HepG2 (cell line): ENCODE measurements around the gene CCDC142. TPM values are rescaled to one million over a fixed set of nuclear protein-coding genes. Genes with fewer than 3 reads are reported as not detected.

Experiments used
- MIER3 ChIP-seq: IDR thresholded peaks from 2 replicates; pipeline ENCODE4 v1.6.1; 2016; ENCODE audit warnings: missing compliant biosample characterization, borderline replicate concordance
- SIN3B ChIP-seq: fragments of 150-350 bp; IDR thresholded peaks from 2 replicates; pipeline ENCODE4 v1.6.1; 2014; ENCODE audit warnings: low read length
- XBP1 ChIP-seq: sonication (generic); formaldehyde crosslinking; IDR thresholded peaks from 2 replicates; pipeline ENCODE4 v1.5.0; 2020; ENCODE audit warnings: missing genetic modification reagents
- ZBTB3 ChIP-seq: sonication (generic); formaldehyde crosslinking; IDR thresholded peaks from 2 replicates; pipeline ENCODE4 v1.4.0; 2020; ENCODE audit warnings: low read depth, mild to moderate bottlenecking, moderate library complexity, missing genetic modification reagents, borderline replicate concordance
- ZC3H4 ChIP-seq: sonication (generic); formaldehyde crosslinking; IDR thresholded peaks from 2 replicates; pipeline ENCODE4 v1.4.0; 2020; ENCODE audit warnings: missing genetic modification reagents, borderline replicate concordance
- ZFP1 ChIP-seq: IDR thresholded peaks from 2 replicates; pipeline ENCODE4 v1.6.1; 2016
- ZNF121 ChIP-seq: sonication (generic); formaldehyde crosslinking; IDR thresholded peaks from 2 replicates; pipeline ENCODE4 v1.5.0; 2020; ENCODE audit warnings: mild to moderate bottlenecking, missing genetic modification reagents
- ZNF644 ChIP-seq: IDR thresholded peaks from 2 replicates; pipeline ENCODE4 v1.6.1; 2016; ENCODE audit warnings: low read depth
- polyA plus RNA-seq, 8 experiments: library from polyadenylated mRNA; depleted of rRNA in 3 of 8; stranded (reverse) in 7 of 8; unstranded in 1 of 8; fragments of >200 nt; fragmentation: Illumina TruSeq in 4 of 8; extraction: Trizol in 4 of 8; gene quantifications; 2 replicates each; pipeline versions ENCODE4 v1.2.1 to v1.2.3, GENCODE V29; 2011 to 2016; ENCODE audit warnings: low read depth in 4 of 8, missing spikeins in 1 of 8, mixed read lengths in 1 of 8; ENCODE audit not compliant: insufficient read depth in 1 of 8
- total RNA-seq, 5 experiments: library from RNA; depleted of rRNA; stranded (reverse); fragments of >200 nt; fragmentation: Illumina TruSeq; extraction: Trizol; gene quantifications; 2 replicates each; pipeline ENCODE4 v1.2.3, GENCODE V29; 2016; ENCODE audit warnings: low read depth in 1 of 5
- TF ChIP-seq, protein P1 (sequence below): sonication (generic); formaldehyde crosslinking; IDR thresholded peaks from 2 replicates; pipeline ENCODE4 v1.5.1; 2020; ENCODE audit warnings: mild to moderate bottlenecking, missing genetic modification reagents, borderline replicate concordance
- TF ChIP-seq, protein P2 (sequence below): sonication (generic); formaldehyde crosslinking; IDR thresholded peaks from 2 replicates; pipeline ENCODE4 v1.4.0; 2020; ENCODE audit warnings: mild to moderate bottlenecking, low read depth, missing genetic modification reagents
- TF ChIP-seq, protein P3 (sequence below): sonication (generic); IDR thresholded peaks from 2 replicates; pipeline ENCODE4 v1.6.1; 2016; ENCODE audit warnings: low read depth, borderline replicate concordance
- TF ChIP-seq, protein P4 (sequence below): sonication (generic); formaldehyde crosslinking; IDR thresholded peaks from 2 replicates; pipeline ENCODE4 v1.4.0; 2020; ENCODE audit warnings: missing genetic modification reagents, borderline replicate concordance
- TF ChIP-seq, protein P5 (sequence below): IDR thresholded peaks from 2 replicates; pipeline ENCODE4 v1.6.1; 2016
- TF ChIP-seq, protein P6 (sequence below): sonication (generic); formaldehyde crosslinking; IDR thresholded peaks from 2 replicates; pipeline ENCODE4 v1.4.0; 2020; ENCODE audit warnings: missing genetic modification reagents, low read depth, mild to moderate bottlenecking, borderline replicate concordance
- TF ChIP-seq, protein P7 (sequence below), 2 experiments: sonication (generic) in 1 of 2; formaldehyde crosslinking in 1 of 2; IDR thresholded peaks; 2 replicates each; pipeline versions ENCODE4 v1.5.1 to v1.6.1; 2011 to 2020; ENCODE audit warnings: borderline replicate concordance in 1 of 2, low read depth in 1 of 2, low read length in 1 of 2, mild to moderate bottlenecking in 1 of 2, missing genetic modification reagents in 1 of 2, moderate library complexity in 1 of 2

Gene CCDC142
- total and polyA plus RNA-seq, 2 of the 13 experiments (the other 11 are each of a cell fraction or from before 2014, with no cell fraction given): 14.7 to 30.4 TPM

DNA sequence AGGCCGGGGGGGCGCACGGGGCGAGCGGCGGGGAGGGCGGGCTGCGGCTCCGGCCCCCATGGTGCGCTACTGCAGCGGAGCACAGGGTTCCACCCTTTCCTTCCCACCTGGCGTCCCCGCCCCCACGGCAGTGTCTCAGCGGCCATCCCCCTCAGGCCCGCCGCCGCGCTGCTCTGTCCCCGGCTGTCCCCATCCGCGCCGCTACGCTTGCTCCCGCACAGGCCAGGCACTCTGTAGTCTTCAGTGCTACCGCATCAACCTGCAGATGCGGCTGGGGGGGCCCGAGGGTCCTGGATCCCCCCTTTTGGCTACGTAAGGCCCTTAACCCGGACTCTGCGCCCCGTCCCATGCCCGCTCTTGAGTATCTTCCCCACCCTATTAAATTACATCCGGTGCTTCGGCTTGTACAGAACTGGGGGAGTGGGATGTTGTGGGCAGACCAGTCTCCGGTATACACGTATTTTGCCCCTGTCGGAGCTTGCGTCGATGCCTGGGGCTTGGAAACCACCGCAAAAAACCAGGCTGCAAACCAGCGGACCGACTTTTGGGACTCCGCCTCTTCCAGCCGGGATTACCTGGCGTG lies 25.2 kb downstream of the CCDC142 start (continued):
- TF ChIP-seq, protein P1, sequence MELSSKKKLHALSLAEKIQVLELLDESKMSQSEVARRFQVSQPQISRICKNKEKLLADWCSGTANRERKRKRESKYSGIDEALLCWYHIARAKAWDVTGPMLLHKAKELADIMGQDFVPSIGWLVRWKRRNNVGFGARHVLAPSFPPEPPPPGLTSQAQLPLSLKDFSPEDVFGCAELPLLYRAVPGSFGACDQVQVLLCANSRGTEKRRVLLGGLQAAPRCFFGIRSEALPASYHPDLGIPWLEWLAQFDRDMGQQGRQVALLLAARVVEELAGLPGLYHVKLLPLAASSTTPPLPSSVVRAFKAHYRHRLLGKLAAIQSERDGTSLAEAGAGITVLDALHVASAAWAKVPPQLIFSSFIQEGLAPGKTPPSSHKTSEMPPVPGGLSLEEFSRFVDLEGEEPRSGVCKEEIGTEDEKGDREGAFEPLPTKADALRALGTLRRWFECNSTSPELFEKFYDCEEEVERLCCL (CRISPR knock-in tag): no peak
- TF ChIP-seq ZNF121 (CRISPR knock-in tag): peak; percentile 44; the same call in 1 of the 2 replicates
- TF ChIP-seq, protein P2, sequence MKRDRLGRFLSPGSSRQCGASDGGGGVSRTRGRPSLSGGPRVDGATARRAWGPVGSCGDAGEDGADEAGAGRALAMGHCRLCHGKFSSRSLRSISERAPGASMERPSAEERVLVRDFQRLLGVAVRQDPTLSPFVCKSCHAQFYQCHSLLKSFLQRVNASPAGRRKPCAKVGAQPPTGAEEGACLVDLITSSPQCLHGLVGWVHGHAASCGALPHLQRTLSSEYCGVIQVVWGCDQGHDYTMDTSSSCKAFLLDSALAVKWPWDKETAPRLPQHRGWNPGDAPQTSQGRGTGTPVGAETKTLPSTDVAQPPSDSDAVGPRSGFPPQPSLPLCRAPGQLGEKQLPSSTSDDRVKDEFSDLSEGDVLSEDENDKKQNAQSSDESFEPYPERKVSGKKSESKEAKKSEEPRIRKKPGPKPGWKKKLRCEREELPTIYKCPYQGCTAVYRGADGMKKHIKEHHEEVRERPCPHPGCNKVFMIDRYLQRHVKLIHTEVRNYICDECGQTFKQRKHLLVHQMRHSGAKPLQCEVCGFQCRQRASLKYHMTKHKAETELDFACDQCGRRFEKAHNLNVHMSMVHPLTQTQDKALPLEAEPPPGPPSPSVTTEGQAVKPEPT: peak; percentile 77; the same call in 1 of the 2 replicates
- TF ChIP-seq ZNF644 (CRISPR knock-in tag): no peak
- TF ChIP-seq, protein P3, sequence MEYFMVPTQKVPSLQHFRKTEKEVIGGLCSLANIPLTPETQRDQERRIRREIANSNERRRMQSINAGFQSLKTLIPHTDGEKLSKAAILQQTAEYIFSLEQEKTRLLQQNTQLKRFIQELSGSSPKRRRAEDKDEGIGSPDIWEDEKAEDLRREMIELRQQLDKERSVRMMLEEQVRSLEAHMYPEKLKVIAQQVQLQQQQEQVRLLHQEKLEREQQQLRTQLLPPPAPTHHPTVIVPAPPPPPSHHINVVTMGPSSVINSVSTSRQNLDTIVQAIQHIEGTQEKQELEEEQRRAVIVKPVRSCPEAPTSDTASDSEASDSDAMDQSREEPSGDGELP: peak; percentile 65; the same call in 1 of the 2 replicates
- no peak for TF ChIP-seq SIN3B
- TF ChIP-seq, protein P4, sequence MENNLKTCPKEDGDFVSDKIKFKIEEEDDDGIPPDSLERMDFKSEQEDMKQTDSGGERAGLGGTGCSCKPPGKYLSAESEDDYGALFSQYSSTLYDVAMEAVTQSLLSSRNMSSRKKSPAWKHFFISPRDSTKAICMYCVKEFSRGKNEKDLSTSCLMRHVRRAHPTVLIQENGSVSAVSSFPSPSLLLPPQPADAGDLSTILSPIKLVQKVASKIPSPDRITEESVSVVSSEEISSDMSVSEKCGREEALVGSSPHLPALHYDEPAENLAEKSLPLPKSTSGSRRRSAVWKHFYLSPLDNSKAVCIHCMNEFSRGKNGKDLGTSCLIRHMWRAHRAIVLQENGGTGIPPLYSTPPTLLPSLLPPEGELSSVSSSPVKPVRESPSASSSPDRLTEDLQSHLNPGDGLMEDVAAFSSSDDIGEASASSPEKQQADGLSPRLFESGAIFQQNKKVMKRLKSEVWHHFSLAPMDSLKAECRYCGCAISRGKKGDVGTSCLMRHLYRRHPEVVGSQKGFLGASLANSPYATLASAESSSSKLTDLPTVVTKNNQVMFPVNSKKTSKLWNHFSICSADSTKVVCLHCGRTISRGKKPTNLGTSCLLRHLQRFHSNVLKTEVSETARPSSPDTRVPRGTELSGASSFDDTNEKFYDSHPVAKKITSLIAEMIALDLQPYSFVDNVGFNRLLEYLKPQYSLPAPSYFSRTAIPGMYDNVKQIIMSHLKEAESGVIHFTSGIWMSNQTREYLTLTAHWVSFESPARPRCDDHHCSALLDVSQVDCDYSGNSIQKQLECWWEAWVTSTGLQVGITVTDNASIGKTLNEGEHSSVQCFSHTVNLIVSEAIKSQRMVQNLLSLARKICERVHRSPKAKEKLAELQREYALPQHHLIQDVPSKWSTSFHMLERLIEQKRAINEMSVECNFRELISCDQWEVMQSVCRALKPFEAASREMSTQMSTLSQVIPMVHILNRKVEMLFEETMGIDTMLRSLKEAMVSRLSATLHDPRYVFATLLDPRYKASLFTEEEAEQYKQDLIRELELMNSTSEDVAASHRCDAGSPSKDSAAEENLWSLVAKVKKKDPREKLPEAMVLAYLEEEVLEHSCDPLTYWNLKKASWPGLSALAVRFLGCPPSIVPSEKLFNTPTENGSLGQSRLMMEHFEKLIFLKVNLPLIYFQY (CRISPR knock-in tag): no peak; the same call in 1 of the 2 replicates
- no peak for TF ChIP-seq MIER3 (CRISPR knock-in tag)
- peak; percentile 62; the same call in 1 of the 2 replicates for TF ChIP-seq ZC3H4 (CRISPR knock-in tag)
- TF ChIP-seq, protein P5, sequence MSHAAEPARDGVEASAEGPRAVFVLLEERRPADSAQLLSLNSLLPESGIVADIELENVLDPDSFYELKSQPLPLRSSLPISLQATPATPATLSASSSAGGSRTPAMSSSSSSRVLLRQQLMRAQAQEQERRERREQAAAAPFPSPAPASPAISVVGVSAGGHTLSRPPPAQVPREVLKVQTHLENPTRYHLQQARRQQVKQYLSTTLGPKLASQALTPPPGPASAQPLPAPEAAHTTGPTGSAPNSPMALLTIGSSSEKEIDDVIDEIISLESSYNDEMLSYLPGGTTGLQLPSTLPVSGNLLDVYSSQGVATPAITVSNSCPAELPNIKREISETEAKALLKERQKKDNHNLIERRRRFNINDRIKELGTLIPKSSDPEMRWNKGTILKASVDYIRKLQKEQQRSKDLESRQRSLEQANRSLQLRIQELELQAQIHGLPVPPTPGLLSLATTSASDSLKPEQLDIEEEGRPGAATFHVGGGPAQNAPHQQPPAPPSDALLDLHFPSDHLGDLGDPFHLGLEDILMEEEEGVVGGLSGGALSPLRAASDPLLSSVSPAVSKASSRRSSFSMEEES: no peak
- no peak for TF ChIP-seq ZBTB3
- TF ChIP-seq, protein P6, sequence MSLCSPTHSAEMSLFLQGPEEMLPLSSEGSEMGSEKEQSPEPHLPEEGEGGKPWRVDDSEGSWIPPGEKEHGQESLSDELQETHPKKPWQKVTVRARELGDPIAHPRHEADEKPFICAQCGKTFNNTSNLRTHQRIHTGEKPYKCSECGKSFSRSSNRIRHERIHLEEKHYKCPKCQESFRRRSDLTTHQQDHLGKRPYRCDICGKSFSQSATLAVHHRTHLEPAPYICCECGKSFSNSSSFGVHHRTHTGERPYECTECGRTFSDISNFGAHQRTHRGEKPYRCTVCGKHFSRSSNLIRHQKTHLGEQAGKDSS (CRISPR knock-in tag): peak; percentile 63; the same call in 1 of the 2 replicates
- TF ChIP-seq, protein P7, sequence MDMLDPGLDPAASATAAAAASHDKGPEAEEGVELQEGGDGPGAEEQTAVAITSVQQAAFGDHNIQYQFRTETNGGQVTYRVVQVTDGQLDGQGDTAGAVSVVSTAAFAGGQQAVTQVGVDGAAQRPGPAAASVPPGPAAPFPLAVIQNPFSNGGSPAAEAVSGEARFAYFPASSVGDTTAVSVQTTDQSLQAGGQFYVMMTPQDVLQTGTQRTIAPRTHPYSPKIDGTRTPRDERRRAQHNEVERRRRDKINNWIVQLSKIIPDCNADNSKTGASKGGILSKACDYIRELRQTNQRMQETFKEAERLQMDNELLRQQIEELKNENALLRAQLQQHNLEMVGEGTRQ (IDR thresholded peaks at IDR 0.05; ENCODE audit: low read depth, low read length): no peak
- TF ChIP-seq, protein P7 (CRISPR knock-in tag; IDR thresholded peaks at IDR 0.05; ENCODE audit: borderline replicate concordance): no peak
- no peak for TF ChIP-seq XBP1 (CRISPR knock-in tag)
- TF ChIP-seq ZFP1 (CRISPR knock-in tag): no peak
